Stimulated activated CD8-positive, alpha-beta memory T cell treated with anti-CD3 and anti-CD28 coated beads, Interleukin-4, amount 100 ng/mL, for 4 hours (primary cell): ENCODE measurements around the gene PACS2.

Experiments
- DNase-seq, 2 donors: peaks; one replicate each; pipeline ENCODE4 v3.0.0-alpha.2; 2020; ENCODE audit warnings: low read depth in 2 of 2, low spot score in 1 of 2

Gene PACS2

DNA sequence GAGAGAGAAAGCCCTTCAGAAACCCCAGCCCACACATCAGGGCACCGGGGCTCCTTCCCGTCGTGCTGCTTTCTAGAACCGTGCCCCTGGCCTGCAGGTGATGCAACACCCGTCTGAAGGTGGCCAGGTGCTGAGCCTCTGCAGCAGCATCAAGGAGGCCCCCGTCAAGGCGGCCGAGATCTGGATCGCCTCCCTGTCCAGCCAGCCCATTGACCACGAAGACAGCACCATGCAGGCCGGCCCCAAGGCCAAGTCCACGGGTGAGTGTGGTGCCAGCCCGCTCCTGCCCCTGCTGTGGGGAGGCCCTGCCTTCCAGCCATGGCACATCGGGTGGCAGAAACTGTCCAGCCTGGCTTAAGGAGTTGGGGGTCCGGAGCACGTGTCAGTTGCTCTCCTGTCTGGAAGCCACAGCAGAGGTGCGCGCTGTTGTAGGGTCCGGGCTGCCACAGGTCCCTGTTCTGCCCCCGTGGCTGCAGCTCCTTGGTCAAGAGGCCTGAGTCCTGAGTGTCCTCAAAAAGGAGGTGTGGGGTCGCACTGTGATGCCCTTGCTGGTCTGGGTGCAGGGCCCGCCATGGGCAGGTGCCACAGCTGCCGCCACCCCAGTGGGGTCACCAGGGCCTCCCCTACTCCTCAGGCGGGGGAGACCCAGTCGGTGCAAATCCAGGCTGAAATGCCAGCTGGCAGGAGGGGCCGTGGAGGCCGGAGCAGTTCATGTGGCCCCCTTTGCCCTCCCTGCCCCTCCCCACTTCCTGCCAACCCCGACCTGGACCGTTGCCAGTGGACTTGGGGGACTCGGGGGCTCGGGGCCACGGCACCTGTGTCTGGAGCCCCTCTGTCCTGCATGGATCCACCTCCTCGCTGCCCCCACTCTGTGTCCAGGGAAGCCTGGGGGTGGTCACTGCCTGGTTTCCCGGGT is 52.8 kb downstream of the PACS2 start:
- no peak for DNase-seq

- DNase-seq: no peak
These were observed 53.5 kb downstream of the PACS2 start for GRCh38 chr14:105368032-105368417.

- no peak for DNase-seq
These were observed 53.9 kb downstream of the PACS2 start for GRCh38 chr14:105368426-105368825.

DNA sequence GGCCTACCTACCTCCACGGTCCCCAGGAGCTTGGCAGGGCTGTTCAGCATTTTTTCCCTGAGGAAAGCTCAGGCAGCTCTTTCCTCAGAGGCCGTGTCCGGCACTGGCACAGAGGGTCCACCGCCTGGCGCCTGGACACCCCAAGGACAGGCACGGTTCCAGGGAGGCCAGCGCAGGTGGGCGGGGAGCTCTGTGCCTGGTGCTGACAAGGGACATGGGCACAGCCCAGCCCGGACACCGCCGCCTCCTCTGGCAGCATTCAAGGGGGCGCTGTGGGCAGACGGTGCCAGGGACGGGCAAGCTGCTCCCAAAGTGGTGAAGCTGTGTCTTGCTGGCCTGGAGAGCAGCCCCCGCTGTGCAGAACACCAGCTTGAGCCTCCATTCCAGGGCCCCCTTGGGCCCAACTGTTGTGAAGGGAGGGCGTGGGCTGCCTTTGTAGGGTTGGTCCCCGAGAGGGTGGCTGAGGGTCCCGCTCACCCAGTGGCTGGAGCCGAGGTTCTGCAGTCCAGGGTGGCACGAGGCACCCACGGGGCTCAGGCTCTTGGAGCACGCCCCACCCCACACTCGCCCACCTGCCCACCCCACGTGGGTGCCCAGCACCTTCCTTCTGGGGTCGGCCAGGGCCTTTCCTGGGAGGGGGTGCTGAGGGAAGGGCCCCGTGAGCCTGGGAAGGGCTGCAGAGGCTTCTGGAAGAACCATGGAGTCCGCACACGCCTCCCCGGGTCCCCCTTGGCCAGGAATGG is 54.5 kb downstream of the PACS2 start:
- DNase-seq: no peak

DNA sequence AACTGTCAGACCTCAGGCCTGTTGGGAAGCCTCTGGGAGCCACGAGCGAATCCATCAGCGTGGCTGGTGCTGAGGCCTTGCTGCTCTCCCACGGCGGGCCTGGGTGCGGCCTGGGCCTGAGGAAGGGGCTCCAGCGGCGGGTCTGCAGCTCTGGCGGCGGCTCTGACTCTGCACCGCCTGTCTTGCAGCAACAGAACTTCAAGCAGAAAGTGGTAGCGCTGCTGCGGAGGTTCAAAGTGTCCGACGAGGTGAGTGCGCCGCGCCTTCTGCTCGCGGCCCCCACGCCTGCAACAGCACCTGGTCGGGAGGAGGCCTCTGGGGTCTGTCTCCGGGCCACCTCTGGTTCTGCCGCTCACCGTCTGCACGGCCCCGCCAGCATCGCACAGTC is 55.1 kb downstream of the PACS2 start:
- no peak for DNase-seq

- no peak for DNase-seq
These were observed 59.8 kb downstream of the PACS2 start for GRCh38 chr14:105374389-105374788.

DNA sequence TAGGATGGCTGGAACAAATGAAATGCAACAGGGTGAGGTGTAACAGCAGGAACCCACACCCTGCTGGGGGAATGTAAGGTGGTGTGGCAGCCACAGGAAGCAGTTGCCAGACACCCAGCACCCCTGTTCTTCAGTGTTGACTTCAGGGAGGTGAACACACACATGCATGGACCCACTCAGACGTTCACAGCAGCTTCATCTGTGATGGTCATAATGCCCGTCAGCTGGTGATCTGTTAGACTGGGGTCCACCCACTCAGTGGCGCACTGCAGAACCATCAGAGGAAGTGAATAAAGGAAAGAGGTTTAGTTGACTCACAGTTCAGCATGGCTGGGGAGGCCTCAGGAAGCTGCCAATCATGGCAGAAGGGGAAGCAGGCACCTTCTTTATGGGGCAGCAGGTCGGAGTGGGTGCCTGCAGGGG is 61.1 kb downstream of the PACS2 start:
- DNase-seq: peak in 1 of 2 donors; percentile 6

- no peak for DNase-seq
These were observed 62.2 kb downstream of the PACS2 start for GRCh38 chr14:105376521-105377440.

GRCh38 chr14:105377555-105378182 is 63.1 kb downstream of the PACS2 start:
- DNase-seq: no peak

DNA sequence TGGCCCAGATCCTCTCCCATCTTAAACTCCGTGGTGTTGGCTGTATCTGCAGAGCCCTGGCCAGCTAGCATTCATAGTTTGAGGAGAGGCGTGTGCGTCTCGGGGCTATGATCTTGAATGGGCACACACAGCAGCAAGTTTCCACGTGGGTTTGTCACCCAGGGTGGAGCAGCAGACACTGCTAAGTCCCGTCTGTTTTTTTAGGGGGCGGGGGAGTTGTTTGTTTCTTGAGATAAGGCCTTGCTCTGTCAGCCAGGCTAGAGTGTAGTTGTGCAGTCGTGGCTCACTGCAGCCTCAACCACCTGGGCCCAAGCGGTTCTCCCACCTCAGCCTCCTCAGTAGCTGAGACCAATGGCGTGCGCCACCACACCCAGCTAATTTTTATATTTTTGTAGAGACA is 63.7 kb downstream of the PACS2 start:
- no peak for DNase-seq

- no peak for DNase-seq
These were observed 64.5 kb downstream of the PACS2 start for GRCh38 chr14:105378873-105379685.

DNA sequence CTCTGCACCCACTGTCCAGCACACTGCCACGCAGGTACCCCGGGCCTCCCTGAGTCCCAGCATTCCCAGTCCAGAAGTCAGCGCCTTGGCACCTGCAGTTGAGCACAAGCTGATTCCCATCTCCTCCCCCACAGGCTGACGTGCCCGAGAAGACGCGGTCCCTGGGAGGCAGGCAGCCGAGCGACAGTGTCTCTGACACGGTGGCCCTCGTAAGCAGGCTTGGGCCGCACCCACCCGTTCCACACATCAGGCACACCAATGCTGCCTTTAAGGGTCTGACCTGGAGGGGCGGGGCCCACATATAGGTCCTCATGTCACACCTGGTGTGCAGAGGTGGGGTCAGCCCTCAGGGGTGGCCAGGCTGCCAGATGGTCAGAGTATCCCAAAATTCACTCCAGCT is 65.4 kb downstream of the PACS2 start:
- DNase-seq: no peak

DNA sequence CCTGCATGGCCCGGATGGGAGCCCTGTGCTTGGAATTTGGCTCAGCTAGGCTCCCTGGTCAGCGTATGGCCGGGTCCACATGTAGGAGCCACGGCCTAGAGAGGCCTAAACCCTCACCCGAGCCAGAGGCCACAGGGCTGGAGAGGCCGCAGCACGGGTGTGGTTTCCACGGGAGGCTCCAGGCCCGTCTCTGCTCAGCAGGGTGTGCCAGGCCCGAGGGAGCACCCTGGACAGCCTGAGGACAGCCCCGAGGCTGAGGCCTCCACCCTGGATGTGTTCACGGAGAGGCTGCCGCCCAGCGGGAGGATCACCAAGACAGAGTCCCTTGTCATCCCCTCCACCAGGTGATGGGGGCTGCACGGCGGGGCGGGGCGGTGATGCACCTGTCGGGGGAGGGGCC is 66.2 kb downstream of the PACS2 start:
- DNase-seq: no peak

GRCh38 chr14:105381446-105382342 is 67.1 kb downstream of the PACS2 start:
- no peak for DNase-seq

DNA sequence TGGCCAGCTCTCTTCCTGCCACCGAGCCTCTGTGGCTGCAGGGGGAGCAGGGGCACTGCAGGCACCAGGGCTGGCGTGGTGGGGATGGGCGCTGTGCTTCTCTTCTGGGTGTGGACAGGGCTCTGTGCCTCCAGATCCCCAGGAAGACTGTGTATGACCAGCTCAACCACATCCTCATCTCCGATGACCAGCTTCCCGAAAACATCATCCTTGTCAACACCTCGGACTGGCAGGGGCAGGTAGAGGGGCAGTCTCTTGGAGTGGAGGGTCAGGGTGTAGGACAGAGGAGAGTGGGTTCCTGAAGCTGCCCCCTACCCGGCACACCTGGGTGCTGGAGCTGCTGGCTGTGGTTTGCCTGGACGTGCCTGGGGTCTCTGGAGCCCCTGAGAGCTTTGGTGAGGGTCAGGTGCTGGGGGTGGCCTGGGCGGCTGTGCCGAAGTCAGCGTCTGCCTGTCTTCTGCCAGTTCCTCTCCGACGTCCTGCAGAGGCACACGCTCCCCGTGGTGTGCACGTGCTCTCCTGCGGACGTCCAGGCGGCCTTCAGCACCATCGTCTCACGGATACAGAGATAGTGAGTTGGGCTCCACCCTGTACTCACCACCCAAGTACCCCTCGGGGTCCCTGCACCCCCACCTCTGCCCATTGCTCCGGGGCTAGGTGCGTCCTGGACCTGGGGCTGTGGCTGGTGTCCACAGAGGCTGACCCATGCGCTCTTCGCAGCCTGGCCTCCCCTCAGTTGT is 68.0 kb downstream of the PACS2 start:
- DNase-seq: no peak

DNA sequence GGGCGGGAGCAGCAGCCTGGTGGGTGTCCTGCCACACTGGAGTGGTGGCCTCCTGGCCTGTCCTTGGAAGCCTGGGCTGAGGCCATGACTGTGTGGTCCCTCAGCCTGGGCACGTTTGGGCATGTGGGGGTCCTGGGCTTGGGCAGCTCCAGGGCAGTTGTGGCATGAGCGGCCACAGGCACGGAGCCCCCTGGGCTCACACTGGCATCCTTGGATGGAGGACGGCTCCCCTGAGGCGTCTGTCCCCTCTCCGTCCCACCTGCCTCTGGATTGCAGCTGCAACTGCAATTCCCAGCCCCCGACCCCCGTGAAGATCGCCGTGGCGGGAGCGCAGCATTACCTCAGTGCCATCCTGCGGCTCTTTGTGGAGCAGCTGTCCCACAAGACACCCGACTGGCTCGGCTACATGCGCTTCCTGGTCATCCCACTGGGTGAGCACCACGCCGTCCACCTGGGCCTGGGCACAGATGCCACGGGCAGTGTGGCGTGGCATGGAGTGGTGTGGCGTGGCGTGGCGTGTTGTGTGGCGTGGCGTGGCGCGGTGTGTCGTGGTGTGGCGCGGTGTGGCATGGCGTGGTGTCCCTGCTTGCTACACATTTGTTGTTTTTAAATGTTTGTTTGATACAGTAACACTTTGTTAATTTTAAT is 68.7 kb downstream of the PACS2 start:
- no peak for DNase-seq

DNA sequence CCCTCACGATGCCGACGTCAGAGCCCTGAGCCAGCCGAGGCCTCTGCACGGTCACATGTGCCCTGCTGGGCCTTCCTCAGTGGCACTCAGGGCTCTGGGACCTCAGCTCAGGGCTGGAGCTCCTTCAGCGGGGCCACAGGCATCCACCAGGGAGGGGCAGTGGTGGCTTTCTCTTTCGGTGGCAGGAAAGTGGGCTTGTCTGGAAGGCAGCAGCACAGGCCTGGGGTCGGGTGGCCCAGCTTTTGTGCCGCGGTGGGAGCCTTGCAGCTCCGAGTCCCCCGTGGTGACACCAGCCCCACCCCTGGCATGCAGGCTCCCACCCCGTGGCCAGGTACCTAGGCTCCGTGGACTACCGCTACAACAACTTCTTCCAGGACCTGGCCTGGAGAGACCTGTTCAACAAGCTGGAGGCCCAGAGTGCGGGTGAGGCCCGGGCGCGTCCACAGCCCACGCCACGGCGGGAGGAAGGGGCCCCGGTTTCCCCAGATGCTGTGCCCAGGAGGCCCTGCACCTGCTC is 69.6 kb downstream of the PACS2 start:
- no peak for DNase-seq
